Measurements from ENCODE around the gene PAX8.

PAX8 gene

DNA sequence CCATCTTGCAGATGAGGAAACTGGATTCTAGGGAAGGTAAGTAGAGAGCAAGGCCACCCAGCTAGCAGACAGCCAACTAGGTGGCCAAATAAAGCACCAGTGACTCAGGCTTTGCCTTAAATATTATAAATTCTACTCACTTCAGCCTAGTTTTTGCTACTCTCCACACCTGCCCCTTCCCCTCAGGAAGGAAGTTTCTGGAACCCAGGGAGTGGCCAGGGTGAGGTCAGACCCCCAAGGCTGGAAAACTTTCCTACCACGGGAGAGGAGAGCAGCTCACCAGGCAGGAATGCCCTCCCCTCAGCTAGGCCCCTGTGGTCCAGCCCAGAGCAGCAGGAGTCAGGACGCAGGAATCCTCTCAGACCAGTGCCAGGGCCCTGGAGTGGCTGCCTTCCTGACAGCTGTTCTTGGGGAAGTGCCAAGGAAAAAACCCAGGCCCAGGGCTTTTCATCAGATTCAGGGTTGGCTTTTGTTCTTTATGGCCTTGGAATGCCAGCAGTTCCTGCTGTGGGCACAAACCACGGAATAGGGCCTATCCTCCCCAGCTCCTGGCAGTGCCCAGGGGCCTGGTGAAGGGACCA is 5.1 kb upstream of the PAX8 start:
- CTCF ChIA-PET, result interaction anchor here (0.6 to 0.7 kb wide), 4 partner anchors 37 to 332 kb away, joined by 3 to 4 read pairs (median 4); no protein-coding TSS in a partner anchor
- DNase-seq (ENCODE audit: low spot score), result peak; percentile 84
- POLR2A ChIA-PET (ENCODE audit: low non-redundant PET), result no interaction called here
- peak overlapping the region; percentile 99 for H3K27ac ChIP-seq
- no peak for TF ChIP-seq CTCF (conservative IDR thresholded peaks at IDR 0.05; ENCODE audit: low read depth)

GRCh38 chr2:113282747-113283533 is 4.2 kb upstream of the PAX8 start:
- POLR2A ChIA-PET (ENCODE audit: low non-redundant PET), result no interaction called here
- CTCF ChIA-PET, result interaction anchor here (0.6 to 0.7 kb wide), 2 partner anchors 36 to 79 kb away, joined by 3 read pairs; no protein-coding TSS in a partner anchor
- TF ChIP-seq CTCF (conservative IDR thresholded peaks at IDR 0.05; ENCODE audit: low read depth), result peak; percentile 48
- H3K27ac ChIP-seq, result peak overlapping the region; percentile 99
- peak; percentile 73 for DNase-seq (ENCODE audit: low spot score)

GRCh38 chr2:113281910-113282746 is 3.4 kb upstream of the PAX8 start:
- TF ChIP-seq CTCF (conservative IDR thresholded peaks at IDR 0.05; ENCODE audit: low read depth), result no peak
- no peak for DNase-seq (ENCODE audit: low spot score)
- H3K27ac ChIP-seq, result peak overlapping the region; percentile 99
- ChIA-PET CTCF (interaction anchor here (0.8 kb wide), 1 partner anchor 144 kb away, joined by 4 read pairs; no protein-coding TSS in a partner anchor), POLR2A (ENCODE audit: low non-redundant PET) (no interaction called here)

GRCh38 chr2:113278073-113278741 is 514 bp downstream of the PAX8 start:
- POLR2A ChIA-PET (ENCODE audit: low non-redundant PET), result no interaction called here
- H3K27ac ChIP-seq, result no peak overlapping the region
- CTCF ChIA-PET, result interaction anchor here (1.0 kb wide), 1 partner anchor 11 kb away, joined by 4 read pairs; no protein-coding TSS in a partner anchor
- DNase-seq (ENCODE audit: low spot score), result no peak
- no peak for TF ChIP-seq CTCF (conservative IDR thresholded peaks at IDR 0.05; ENCODE audit: low read depth)

GRCh38 chr2:113277474-113278072 is 1.1 kb downstream of the PAX8 start:
- POLR2A ChIA-PET (ENCODE audit: low non-redundant PET), result no interaction called here
- no peak overlapping the region for H3K27ac ChIP-seq
- CTCF ChIA-PET, result interaction anchor here (1.0 kb wide), 1 partner anchor 11 kb away, joined by 4 read pairs; no protein-coding TSS in a partner anchor
- TF ChIP-seq CTCF (conservative IDR thresholded peaks at IDR 0.05; ENCODE audit: low read depth), result no peak
- DNase-seq (ENCODE audit: low spot score), result no peak
